ENCODE measurements around the gene LNPK.
A peak's percentile ranks its signal among the peaks of the same experiment; 100 is the strongest.
"Not testable (repeated sequence)": the region's sequence is repeated elsewhere in the genome, so short reads cannot be mapped to it uniquely, and the experiment has no call there.

Gene LNPK, protein sequence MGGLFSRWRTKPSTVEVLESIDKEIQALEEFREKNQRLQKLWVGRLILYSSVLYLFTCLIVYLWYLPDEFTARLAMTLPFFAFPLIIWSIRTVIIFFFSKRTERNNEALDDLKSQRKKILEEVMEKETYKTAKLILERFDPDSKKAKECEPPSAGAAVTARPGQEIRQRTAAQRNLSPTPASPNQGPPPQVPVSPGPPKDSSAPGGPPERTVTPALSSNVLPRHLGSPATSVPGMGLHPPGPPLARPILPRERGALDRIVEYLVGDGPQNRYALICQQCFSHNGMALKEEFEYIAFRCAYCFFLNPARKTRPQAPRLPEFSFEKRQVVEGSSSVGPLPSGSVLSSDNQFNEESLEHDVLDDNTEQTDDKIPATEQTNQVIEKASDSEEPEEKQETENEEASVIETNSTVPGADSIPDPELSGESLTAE

GRCh38 chr2:176001916-176002687, at the start of gene LNPK:
Gene LNPK, minus strand, starts transcription at chr2:176002267. Its CDS starts 6,683 bp downstream, at chr2:175995584.
- peak; percentile 89 for DNase-seq

- DNase-seq = no peak
Measured at GRCh38 chr2:176039375-176039774, 37.3 kb upstream of the LNPK start.

GRCh38 chr2:176038694-176039093, 36.6 kb upstream of the LNPK start:
- DNase-seq = no peak

- no peak for DNase-seq
Measured at GRCh38 chr2:176035013-176035691, 33.1 kb upstream of the LNPK start.

DNA sequence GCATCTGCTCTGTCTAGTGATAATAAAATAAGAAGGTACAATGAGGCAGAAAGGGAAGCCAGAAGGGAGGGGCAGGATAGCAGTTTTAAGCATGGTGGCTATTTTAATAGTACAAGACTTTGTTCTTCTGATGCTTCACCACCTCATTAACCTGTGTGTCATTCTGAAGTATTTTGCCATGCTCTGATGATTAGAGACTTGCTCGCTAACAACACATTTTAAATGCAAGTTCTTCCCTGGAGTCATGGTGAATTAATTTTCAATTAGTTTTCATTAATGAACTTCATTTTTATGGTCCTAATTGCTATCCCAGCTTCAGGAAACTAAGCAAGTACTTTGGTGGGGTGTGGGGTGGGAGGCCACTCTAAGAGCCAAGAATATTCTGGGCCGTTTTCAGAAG, 25.7 kb upstream of the LNPK start:
- no peak for DNase-seq

DNA sequence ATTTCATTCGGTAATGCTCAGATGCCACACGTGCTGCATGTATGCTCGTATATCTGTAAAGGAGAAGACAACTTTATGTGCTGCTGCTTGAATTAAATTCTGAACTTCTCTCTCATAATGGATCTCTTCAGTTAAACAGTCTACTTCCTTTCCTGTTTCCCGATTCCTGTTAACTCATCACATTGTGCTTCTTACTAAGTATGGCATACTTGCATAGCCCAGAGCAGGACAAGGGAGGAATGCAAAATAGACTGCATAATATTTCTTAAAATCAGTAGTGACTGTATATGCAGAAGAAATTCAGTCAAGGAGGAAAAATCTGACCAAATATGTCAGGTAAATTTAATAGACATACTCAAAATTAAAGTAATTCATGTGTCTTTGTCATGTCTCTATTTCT, 23.9 kb upstream of the LNPK start:
- no peak for DNase-seq

GRCh38 chr2:176024083-176024482, 22.0 kb upstream of the LNPK start:
- DNase-seq = peak; percentile 35

GRCh38 chr2:176022048-176022447, 20.0 kb upstream of the LNPK start:
- no peak for DNase-seq

GRCh38 chr2:176020400-176020799, 18.3 kb upstream of the LNPK start:
- DNase-seq = no peak

GRCh38 chr2:176018708-176019107, 16.6 kb upstream of the LNPK start:
- DNase-seq = peak; percentile 54

- DNase-seq = no peak
Measured at GRCh38 chr2:176009445-176009844, 7.4 kb upstream of the LNPK start.

DNA sequence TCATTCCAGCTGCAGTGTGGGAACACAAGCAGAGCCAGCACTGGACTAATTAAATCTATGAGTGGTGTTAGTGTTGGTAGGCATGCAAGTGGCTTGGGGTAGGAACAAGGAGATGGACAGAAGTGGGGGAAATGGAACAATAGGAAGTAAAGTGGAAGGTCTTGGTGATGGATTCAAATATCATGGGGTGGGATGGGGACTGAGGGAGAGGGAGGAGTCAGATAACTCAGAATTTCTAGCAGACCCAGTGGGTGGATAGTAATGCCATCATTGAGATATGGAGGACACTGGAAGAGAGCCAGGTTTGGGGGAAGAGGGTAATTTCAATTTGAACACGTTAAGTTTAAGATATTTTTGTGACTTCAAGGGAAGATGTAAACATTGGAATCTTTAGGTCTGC, 2.9 kb upstream of the LNPK start:
- no peak for DNase-seq

GRCh38 chr2:176003958-176004357, 1.9 kb upstream of the LNPK start:
- no peak for DNase-seq

- DNase-seq = peak; percentile 19
Measured at GRCh38 chr2:176002688-176003210, 682 bp upstream of the LNPK start.

DNA sequence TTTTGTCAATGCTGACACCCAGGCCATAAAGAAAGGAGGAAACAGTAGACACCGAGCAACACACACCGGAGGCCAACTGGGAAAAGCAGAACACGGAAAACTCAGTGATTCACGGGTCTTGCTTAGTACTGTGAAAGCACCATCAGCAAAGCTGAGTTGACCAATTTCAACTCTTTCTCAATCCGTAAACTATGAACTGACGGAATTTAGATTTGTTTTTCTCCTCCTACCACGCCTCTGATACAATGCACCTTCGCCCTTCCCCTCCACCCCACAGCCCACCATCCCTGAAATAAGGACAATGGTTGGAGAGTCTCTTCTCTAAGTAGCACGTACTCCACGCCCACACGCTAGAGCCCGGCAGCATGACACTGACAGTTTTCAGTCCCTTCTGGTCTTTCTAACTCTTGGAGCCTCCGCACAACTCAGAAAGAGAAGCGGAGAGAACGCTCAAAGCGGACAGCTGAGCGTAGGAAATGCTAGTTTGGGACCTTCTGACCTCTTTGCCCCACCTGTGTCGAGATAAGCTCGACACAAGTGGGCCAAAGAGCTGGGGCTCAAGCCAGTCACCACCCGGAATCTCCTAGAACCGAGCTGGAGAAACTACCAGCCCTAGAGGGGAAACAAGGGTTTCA, 669 bp downstream of the LNPK start:
- peak; percentile 63 for DNase-seq

DNA sequence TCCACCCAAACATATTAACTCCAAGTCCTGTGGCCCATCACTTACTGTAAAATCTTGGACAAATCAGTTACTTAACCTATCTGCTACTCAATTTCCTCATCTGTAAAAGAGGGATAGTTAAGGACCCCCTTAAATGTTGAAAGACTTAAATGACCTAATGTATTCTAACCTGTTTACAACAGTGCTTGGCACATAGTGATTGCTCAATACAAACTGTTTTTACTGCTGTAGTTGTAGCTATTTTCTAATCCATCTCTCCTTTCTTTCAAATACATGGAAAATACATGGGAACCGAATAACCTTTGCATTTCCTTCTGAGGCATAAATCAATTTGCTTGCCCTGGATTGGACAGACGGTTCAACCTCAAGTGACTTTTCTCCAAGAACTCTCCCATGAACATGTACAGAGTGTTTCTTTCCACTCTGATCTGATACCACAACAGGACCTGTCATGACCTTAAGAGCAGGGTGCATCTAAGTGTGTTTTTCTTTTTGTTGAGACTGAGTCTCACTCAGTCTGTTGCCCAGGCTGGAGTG, 2.7 kb downstream of the LNPK start:
- DNase-seq = no peak

DNA sequence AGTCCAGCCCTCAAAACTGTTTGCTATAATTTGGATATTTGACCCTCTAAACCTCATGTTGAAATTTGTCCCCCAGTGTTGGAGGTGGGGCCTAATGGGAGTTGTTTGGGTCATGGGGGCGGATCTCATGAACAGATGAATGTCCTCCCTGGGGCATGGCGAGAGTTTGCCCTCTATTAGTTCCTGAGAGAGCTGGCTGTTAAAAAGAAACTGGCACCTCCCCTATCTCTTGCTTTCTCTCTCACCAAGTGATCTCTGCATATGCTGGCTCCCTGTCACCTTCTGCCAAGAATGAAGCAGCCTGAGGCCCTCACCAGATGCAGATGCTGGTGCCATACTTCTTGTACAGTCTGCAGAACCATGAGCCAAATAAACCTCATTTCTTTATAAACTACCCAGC, 12.0 kb downstream of the LNPK start:
- DNase-seq = no peak

GRCh38 chr2:175987126-175987525, 14.9 kb downstream of the LNPK start:
- not testable (repeated sequence) for DNase-seq

GRCh38 chr2:175984846-175985245, 17.2 kb downstream of the LNPK start:
- no peak for DNase-seq

- DNase-seq = no peak
Measured at GRCh38 chr2:175981551-175981950, 20.5 kb downstream of the LNPK start.

GRCh38 chr2:175976391-175977157, 25.5 kb downstream of the LNPK start:
- peak; percentile 49 for DNase-seq

- DNase-seq = no peak
Measured at GRCh38 chr2:175973373-175973772, 28.7 kb downstream of the LNPK start.
